Measurements from ENCODE around the gene ZNF519. TPM values are rescaled to one million over a fixed set of nuclear protein-coding genes. Genes with fewer than 3 reads are reported as not detected.

ZNF519 gene
- total RNA-seq, 1 experiment from 2014 or later = 26.2 TPM

DNA sequence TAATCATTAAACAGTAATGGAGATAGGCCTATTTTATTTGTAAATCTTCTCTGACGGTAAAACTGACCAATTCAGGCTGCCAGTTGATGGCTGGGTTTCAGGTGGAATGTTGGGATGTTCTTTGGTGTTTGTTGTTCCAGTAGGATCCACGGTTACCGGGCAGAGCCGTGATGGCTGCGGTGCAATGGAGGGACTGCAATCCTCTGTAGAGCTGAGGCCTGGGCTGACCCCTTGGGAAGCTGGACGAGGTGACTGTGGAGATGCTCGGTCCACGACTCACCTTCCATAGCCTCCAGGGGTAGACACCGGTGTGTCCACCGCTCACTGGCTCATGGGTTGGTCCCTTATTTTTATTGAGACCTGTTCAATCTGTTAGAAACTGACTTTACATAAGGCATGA, 42.5 kb downstream of the ZNF519 start:
- no peaks in the 10 kb centered on the region for H3K4me1 ChIP-seq
- H3K27me3 ChIP-seq = no peaks in the 10 kb centered on the region
- no peak for DNase-seq
- H3K4me3 ChIP-seq = no peak overlapping the region
- H3K27ac ChIP-seq = no peak overlapping the region
- H3K9me3 ChIP-seq (replicated peaks) = no peaks in the 10 kb centered on the region
- H3K36me3 ChIP-seq = no peaks in the 10 kb centered on the region

DNA sequence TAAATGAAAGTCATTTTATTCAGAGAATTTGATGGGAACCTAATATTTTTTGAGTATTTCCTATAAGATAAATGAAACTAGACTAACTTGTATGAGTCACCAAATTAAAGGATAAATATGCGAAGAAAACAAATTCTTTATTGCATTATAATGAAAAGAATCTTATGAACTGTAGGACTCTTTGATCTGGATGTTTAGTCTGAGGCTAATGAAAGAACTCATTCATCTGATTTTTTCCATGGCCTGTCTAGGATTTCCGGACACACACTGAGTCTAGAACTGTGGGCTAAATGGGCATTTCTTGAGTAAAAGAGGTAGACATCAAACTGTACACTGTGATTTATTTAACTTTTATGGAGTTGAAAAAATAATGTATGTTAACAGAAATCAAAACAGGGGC, 43.0 kb downstream of the ZNF519 start:
- no peaks in the 10 kb centered on the region for H3K27me3 ChIP-seq
- no peak for DNase-seq
- no peaks in the 10 kb centered on the region for H3K36me3 ChIP-seq
- H3K4me3 ChIP-seq = no peak overlapping the region
- no peaks in the 10 kb centered on the region for H3K4me1 ChIP-seq
- no peaks in the 10 kb centered on the region for H3K9me3 ChIP-seq (replicated peaks)
- H3K27ac ChIP-seq = no peak overlapping the region

DNA sequence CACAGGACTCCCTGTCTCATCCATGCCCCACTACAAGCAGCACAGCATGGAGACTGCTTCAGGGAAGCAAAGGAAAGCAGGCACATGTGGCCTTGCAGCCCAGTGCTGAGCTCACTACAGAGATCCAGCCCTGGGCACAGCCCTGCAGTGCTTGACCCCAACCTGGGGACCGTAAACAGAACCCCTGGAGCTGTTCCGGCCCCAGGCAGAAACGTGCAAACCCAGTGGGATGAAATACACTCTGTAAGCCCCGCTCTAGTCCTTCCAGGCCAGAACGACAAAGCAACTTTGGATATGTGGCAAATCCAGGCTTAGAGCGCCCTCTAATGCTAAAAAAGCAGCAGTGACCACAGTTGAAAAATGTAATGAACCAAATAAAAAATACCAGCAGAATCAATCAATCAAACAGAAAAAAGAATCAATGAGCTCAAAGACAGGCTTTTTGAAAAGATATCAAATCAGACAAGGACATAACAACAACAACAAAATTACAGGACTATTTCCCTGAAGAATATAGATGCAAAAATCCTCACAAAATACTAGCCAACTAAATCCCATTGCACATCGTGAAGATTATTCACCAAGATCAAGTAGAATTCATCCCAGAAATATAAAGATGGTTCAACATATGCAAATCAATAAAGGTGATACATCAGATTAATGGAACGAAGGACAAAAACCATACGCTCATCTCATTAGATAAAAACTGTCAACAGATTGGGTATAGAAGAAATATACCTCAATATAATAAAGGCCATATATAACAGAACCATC, 45.6 kb downstream of the ZNF519 start:
- DNase-seq = peak; percentile 12 to 54
- no peaks in the 10 kb centered on the region for H3K9me3 ChIP-seq (replicated peaks)

DNA sequence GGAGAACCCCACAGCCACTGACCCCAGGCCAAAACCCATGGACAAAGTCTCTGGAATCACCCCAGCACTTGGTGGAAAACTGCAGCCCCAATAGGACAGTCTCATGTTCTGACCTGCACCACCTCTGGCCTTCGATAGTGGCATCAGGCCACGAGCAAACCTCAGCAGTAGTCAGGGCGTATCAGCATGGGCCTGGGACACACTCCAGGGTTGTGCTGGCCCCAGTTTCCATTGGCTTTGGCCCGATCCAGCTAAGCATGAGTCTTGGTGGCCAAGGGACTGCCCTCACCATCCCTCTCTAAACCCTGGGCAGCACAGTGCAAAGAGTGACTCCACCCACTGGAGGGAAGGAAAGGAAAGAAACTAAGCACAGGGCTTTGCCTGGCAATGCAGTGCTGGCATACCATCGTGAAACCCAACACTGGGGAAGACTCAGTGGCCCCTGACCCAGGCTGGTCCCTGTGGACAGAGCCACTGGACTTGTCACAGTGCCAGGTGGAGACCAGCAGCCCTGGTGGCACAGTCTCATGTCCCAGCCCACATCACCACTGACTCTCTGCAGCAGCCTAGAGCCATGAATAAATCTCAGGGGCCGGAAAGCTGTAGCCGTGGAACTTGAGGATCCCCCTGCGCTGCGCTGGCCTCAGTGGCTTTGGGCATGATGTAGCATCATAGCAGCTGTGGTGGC, 46.3 kb downstream of the ZNF519 start:
- Histone ChIP-seq H3K27me3 (no peaks in the 10 kb centered on the region), H3K36me3 (no peaks in the 10 kb centered on the region), H3K27ac (no peak overlapping the region), H3K9me3 (replicated peaks) (no peaks in the 10 kb centered on the region), H3K4me3 (no peak overlapping the region), H3K4me1 (no peaks in the 10 kb centered on the region)
- no peak for DNase-seq

More for the DNA sequence above, 45.6 kb downstream of the ZNF519 start:
- Histone ChIP-seq H3K27me3 (no peaks in the 10 kb centered on the region), H3K4me3 (no peak overlapping the region), H3K27ac (no peak overlapping the region), H3K4me1 (no peaks in the 10 kb centered on the region), H3K36me3 (no peaks in the 10 kb centered on the region)

DNA sequence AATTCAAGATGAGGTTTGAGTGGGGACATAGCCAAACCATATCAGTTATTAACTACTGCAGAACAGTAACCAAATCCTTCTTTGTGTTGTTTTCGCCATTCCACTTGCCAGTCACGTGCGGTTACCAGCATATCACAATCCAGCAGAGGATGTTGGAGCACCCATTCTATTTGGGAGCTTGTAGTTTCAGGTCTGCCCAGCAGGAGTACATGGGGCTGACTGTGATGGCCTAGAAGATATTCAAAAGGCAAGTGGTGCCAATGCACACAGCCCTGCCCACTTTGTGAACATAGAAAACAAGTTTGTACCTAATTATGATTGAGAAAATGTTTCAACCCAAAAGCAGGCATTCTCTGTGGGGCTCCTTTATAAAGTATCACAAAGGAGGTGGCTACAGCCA, 57.0 kb downstream of the ZNF519 start:
- Histone ChIP-seq H3K27me3 (no peaks in the 10 kb centered on the region), H3K36me3 (no peaks in the 10 kb centered on the region), H3K4me3 (no peak overlapping the region), H3K4me1 (no peaks in the 10 kb centered on the region), H3K9me3 (replicated peaks) (no peaks in the 10 kb centered on the region), H3K27ac (no peak overlapping the region)
- no peak for DNase-seq

DNA sequence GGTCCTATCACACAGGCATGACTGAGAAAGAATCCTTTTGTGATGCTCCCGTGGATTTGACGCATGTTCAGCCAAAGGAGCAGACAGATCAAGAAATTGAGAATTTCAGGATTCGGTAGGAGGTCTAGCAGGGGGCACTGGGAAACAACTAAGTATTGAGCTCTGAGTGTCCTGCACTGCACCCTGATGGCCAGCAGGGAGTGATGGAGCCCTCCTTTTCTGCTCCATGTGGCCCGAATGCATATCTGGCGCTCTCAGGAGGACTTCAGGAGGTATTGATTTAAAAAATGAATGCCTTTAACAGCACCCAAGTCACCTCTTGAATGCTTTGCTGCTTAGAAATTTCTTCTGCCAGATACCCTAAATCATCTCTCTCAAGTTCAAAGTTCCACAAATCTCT, 58.0 kb downstream of the ZNF519 start:
- no peaks in the 10 kb centered on the region for H3K4me1 ChIP-seq
- H3K36me3 ChIP-seq = no peaks in the 10 kb centered on the region
- peak in 1 of 2 experiments; percentile 2 for DNase-seq
- no peaks in the 10 kb centered on the region for H3K27me3 ChIP-seq
- no peaks in the 10 kb centered on the region for H3K9me3 ChIP-seq (replicated peaks)
- no peak overlapping the region for H3K27ac ChIP-seq
- H3K4me3 ChIP-seq = no peak overlapping the region

DNA sequence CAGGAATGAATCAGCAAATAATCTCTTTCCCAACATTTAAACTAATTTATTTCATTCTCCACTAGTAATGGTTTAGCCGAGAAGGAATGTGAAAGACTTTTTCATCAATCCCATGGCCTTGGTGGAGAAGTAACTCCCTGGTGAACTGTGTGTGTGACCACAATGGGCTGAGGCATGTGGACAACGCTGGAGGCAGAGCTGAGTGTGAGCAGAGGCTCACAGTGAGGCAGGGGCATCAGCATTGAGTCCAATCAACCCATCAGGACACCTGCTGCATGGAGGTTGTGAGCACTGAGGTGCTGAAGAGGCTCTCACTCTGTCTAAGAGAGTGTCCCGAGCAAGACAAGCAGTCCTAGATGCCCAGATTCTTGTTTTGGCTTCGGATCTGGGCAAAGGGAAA, 78.6 kb downstream of the ZNF519 start:
- H3K4me3 ChIP-seq = no peak overlapping the region
- H3K4me1 ChIP-seq = no peaks in the 10 kb centered on the region
- H3K27ac ChIP-seq = no peak overlapping the region
- no peaks in the 10 kb centered on the region for H3K36me3 ChIP-seq
- no peaks in the 10 kb centered on the region for H3K27me3 ChIP-seq
- no peaks in the 10 kb centered on the region for H3K9me3 ChIP-seq (replicated peaks)
- no peak for DNase-seq

Other genes starting within 250 kb of the ZNF519 start
- gene MC2R, start 216.9 kb downstream of the ZNF519 start, total RNA-seq (2014; rRNA removed; shearing (Covaris generic)) = not detected in 2 replicates